H1 (cell line): ENCODE results near the gene COG3. TPM values are rescaled to one million over a fixed set of nuclear protein-coding genes. Genes with fewer than 3 reads are reported as not detected.

Experiments used
- CTCF ChIA-PET: fragments of 300-600 bp; sonication (Branson Sonifier 250); formaldehyde crosslinking; loops from one replicate; lab custom pipeline; 2021; ENCODE audit not compliant: partially characterized antibody; lab: Charles Lee
- POLR2A ChIA-PET: fragments of 300-600 bp; sonication (Branson Sonifier 250); formaldehyde crosslinking; loops from one replicate; lab custom pipeline; 2021; ENCODE audit warnings: inconsistent platforms; ENCODE audit not compliant: partially characterized antibody; lab: Charles Lee
- DNase-seq, 2 experiments: peaks; one replicate each; pipeline versions ENCODE4 v3.0.0 to v3.0.0-alpha.2; 2010 to 2022; ENCODE audit warnings: low spot score in 2 of 2, low read depth in 1 of 2, mixed read lengths in 1 of 2
- FAIRE-seq: peaks from 2 replicates; lab custom pipeline; 2011; peaks lifted over from hg19 to GRCh38; lab: Jason Lieb, UNC
- H2AFZ ChIP-seq: 2 replicates; pipeline ENCODE4 v1.8.1; 2012; ENCODE audit warnings: low read length, inconsistent platforms
- H2AK5ac ChIP-seq: 2 replicates; pipeline ENCODE4 v1.6.1; 2013; ENCODE audit warnings: low read depth, low read length
- H2BK120ac ChIP-seq: replicated peaks from 2 replicates; pipeline ENCODE3; 2013; ENCODE audit warnings: low read depth, low read length, inconsistent platforms
- H2BK12ac ChIP-seq: 2 replicates; pipeline ENCODE4 v1.6.1; 2013; ENCODE audit warnings: low read depth, low read length
- H2BK15ac ChIP-seq: 2 replicates; pipeline ENCODE4 v1.6.1; 2013; ENCODE audit warnings: low read length
- H2BK20ac ChIP-seq: 2 replicates; pipeline ENCODE4 v1.6.1; 2013; ENCODE audit warnings: low read length
- H2BK5ac ChIP-seq: 2 replicates; pipeline ENCODE4 v1.6.1; 2013; ENCODE audit warnings: low read depth, low read length
- H3K14ac ChIP-seq: 2 replicates; pipeline ENCODE4 v1.6.1; 2013; ENCODE audit warnings: inconsistent platforms; ENCODE audit not compliant: insufficient read length
- H3K18ac ChIP-seq: 2 replicates; pipeline ENCODE4 v1.6.1; 2013; ENCODE audit warnings: low read length; ENCODE audit errors: extremely low read depth
- H3K23ac ChIP-seq: 2 replicates; pipeline ENCODE4 v1.6.1; 2013; ENCODE audit warnings: inconsistent platforms; ENCODE audit not compliant: insufficient read length
- H3K23me2 ChIP-seq: 2 replicates; pipeline ENCODE4 v1.6.1; 2013; ENCODE audit warnings: low read depth, low read length
- H3K27ac ChIP-seq: 2 replicates; pipeline ENCODE4 v1.6.1; 2011; ENCODE audit warnings: low read depth, low read length, inconsistent platforms
- H3K27me3 ChIP-seq, 4 experiments: replicated peaks in 1 of 4; 1 replicate in 1 of 4; 2 replicates in 3 of 4; pipeline versions ENCODE4 v1.6.1 to v1.8.1; 2011 to 2013; ENCODE audit warnings: low read length in 3 of 4, mild to moderate bottlenecking in 3 of 4, inconsistent platforms in 2 of 4, mixed read lengths in 2 of 4, moderate library complexity in 1 of 4; ENCODE audit not compliant: control insufficient read depth in 3 of 4, insufficient read depth in 3 of 4; ENCODE audit errors: extremely low read depth in 1 of 4
- H3K36me3 ChIP-seq, 4 experiments: 2 replicates each; pipeline versions ENCODE4 v1.6.1 to v1.8.1; 2011 to 2013; ENCODE audit warnings: mild to moderate bottlenecking in 4 of 4, low read length in 3 of 4, moderate library complexity in 2 of 4, control low read depth in 1 of 4, inconsistent platforms in 1 of 4; ENCODE audit not compliant: insufficient read depth in 4 of 4, control insufficient read depth in 2 of 4
- H3K4ac ChIP-seq: replicated peaks from 2 replicates; pipeline ENCODE3; 2013; ENCODE audit warnings: low read length, low read depth, mixed read lengths, inconsistent platforms; ENCODE audit not compliant: insufficient read length
- H3K4me1 ChIP-seq, 4 experiments: replicated peaks in 1 of 4; 1 replicate in 1 of 4; 2 replicates in 3 of 4; pipeline versions ENCODE4 v1.6.1 to v1.8.1; 2011 to 2013; ENCODE audit warnings: low read length in 3 of 4, inconsistent platforms in 2 of 4, mixed read lengths in 1 of 4; ENCODE audit not compliant: insufficient read depth in 4 of 4, control insufficient read depth in 3 of 4
- H3K4me2 ChIP-seq, 2 experiments: 2 replicates each; pipeline versions ENCODE4 v1.6.1 to v1.8.1; 2011 to 2013; ENCODE audit warnings: low read depth in 2 of 2, low read length in 2 of 2, control low read depth in 1 of 2, inconsistent platforms in 1 of 2, mild to moderate bottlenecking in 1 of 2; ENCODE audit not compliant: insufficient read depth in 1 of 2
- H3K4me3 ChIP-seq, 4 experiments: fragments of 200-600, 300-600 bp in 1 of 4; sonication (generic), shearing (Covaris generic), sonication (Bioruptor Twin) in 1 of 4; 2 replicates each; pipeline versions ENCODE4 v1.5.1 to v1.8.1; 2011 to 2016; ENCODE audit warnings: low read length in 4 of 4, low read depth in 3 of 4, control low read depth in 2 of 4, inconsistent platforms in 2 of 4, mild to moderate bottlenecking in 2 of 4, mixed read lengths in 1 of 4, moderate library complexity in 1 of 4; ENCODE audit not compliant: insufficient read depth in 2 of 4; ENCODE audit errors: extremely low read depth in 1 of 4
- H3K56ac ChIP-seq: replicated peaks from 2 replicates; pipeline ENCODE3; 2013; ENCODE audit warnings: low read depth, mild to moderate bottlenecking, mixed read lengths, low read length, inconsistent platforms; ENCODE audit not compliant: insufficient read length
- H3K79me1 ChIP-seq: 2 replicates; pipeline ENCODE4 v1.6.1; 2013; ENCODE audit warnings: low read depth, low read length, control low read depth
- H3K79me2 ChIP-seq, 2 experiments: 2 replicates each; pipeline versions ENCODE4 v1.6.1 to v1.8.1; 2012 to 2013; ENCODE audit warnings: low read length in 2 of 2, mild to moderate bottlenecking in 2 of 2, inconsistent platforms in 1 of 2; ENCODE audit not compliant: insufficient read depth in 2 of 2, control insufficient read depth in 1 of 2
- H3K9ac ChIP-seq, 4 experiments: replicated peaks in 1 of 4; 1 replicate in 1 of 4; 2 replicates in 3 of 4; pipeline versions ENCODE4 v1.6.1 to v1.8.1; 2011 to 2013; ENCODE audit warnings: low read depth in 3 of 4, low read length in 3 of 4, control low read depth in 2 of 4, mild to moderate bottlenecking in 2 of 4, moderate library complexity in 2 of 4, inconsistent platforms in 1 of 4; ENCODE audit errors: extremely low read depth in 1 of 4
- H3K9me3 ChIP-seq, 2 experiments: 2 replicates each; pipeline versions ENCODE4 v1.6.1 to v1.8.1; 2012 to 2013; ENCODE audit warnings: mild to moderate bottlenecking in 2 of 2, moderate library complexity in 2 of 2, control low read depth in 1 of 2, inconsistent platforms in 1 of 2, low read depth in 1 of 2, low read length in 1 of 2, mixed read lengths in 1 of 2; ENCODE audit not compliant: insufficient read depth in 2 of 2
- H4K20me1 ChIP-seq, 2 experiments: replicated peaks in 1 of 2; 2 replicates each; pipeline versions ENCODE3 to v1.8.1; 2011 to 2013; ENCODE audit warnings: inconsistent platforms in 2 of 2, low read length in 2 of 2, mild to moderate bottlenecking in 1 of 2; ENCODE audit not compliant: insufficient read depth in 2 of 2, control insufficient read depth in 1 of 2
- H4K5ac ChIP-seq: 2 replicates; pipeline ENCODE4 v1.6.1; 2013; ENCODE audit warnings: low read length, low read depth, mixed read lengths, inconsistent platforms; ENCODE audit not compliant: insufficient read length
- H4K8ac ChIP-seq: 2 replicates; pipeline ENCODE4 v1.8.0; 2013; ENCODE audit warnings: mild to moderate bottlenecking, moderate library complexity, low read length, inconsistent platforms; ENCODE audit not compliant: insufficient read depth; ENCODE audit errors: extremely low read depth
- H4K91ac ChIP-seq: replicated peaks from 2 replicates; pipeline ENCODE3; 2013; ENCODE audit warnings: low read length, mixed read lengths, inconsistent platforms; ENCODE audit not compliant: insufficient read length
- ASH2L ChIP-seq: fragments of 200-600, 300-600 bp; sonication (generic); IDR thresholded peaks from one replicate; pipeline ENCODE4 v1.7.1; 2017; ENCODE audit warnings: low read length
- BRCA1 ChIP-seq: IDR thresholded peaks from 2 replicates; pipeline ENCODE4 v1.6.1; 2012; ENCODE audit warnings: low read depth, low read length, improper control_type of control experiment
- CHD2 ChIP-seq: IDR thresholded peaks from 2 replicates; pipeline ENCODE4 v1.6.1; 2012; ENCODE audit warnings: low read length, improper control_type of control experiment
- HDAC2 ChIP-seq, 2 experiments: fragments of 300-600 bp in 1 of 2; sonication (generic) in 1 of 2; IDR thresholded peaks; 2 replicates each; pipeline ENCODE4 v1.6.1; 2011 to 2012; ENCODE audit warnings: low read depth in 2 of 2, low read length in 2 of 2, mild to moderate bottlenecking in 2 of 2, moderate library complexity in 2 of 2, borderline replicate concordance in 1 of 2, inconsistent platforms in 1 of 2
- HDAC6 ChIP-seq: IDR thresholded peaks from one replicate; pipeline ENCODE4 v1.7.1; 2012; ENCODE audit warnings: low read depth, mild to moderate bottlenecking, inconsistent platforms, low read length, moderate library complexity
- MAFK ChIP-seq: IDR thresholded peaks from 2 replicates; pipeline ENCODE4 v1.6.1; 2012; ENCODE audit warnings: low read depth, mild to moderate bottlenecking, improper control_type of control experiment, low read length
- NRF1 ChIP-seq: IDR thresholded peaks from 2 replicates; pipeline ENCODE4 v1.6.1; 2011; ENCODE audit warnings: mild to moderate bottlenecking, low read depth, low read length, improper control_type of control experiment
- POU5F1 ChIP-seq: IDR thresholded peaks from 2 replicates; pipeline ENCODE4 v1.6.1; 2011; ENCODE audit warnings: low read depth, mild to moderate bottlenecking, low read length, moderate library complexity
- RFX5 ChIP-seq: IDR thresholded peaks from 2 replicates; pipeline ENCODE4 v1.6.1; 2011; ENCODE audit warnings: low read depth, low read length, improper control_type of control experiment, borderline replicate concordance
- RNF2 ChIP-seq: fragments of 200-900, 300-1000 bp; sonication (generic); IDR thresholded peaks from 2 replicates; pipeline ENCODE4 v1.7.1; 2016; ENCODE audit warnings: borderline replicate concordance, low read depth, mild to moderate bottlenecking, antibody characterized with exemption, low read length; ENCODE audit not compliant: poor library complexity, severe bottlenecking; ENCODE audit errors: missing control alignments
- SRF ChIP-seq: IDR thresholded peaks from 2 replicates; pipeline ENCODE4 v1.6.1; 2011; ENCODE audit warnings: mild to moderate bottlenecking, low read depth, low read length, moderate library complexity
- TAF7 ChIP-seq: optimal IDR thresholded peaks from 2 replicates; pipeline ENCODE3; 2011; ENCODE audit warnings: low read depth, mild to moderate bottlenecking, inconsistent platforms, low read length, moderate library complexity, borderline replicate concordance
- TBP ChIP-seq: IDR thresholded peaks from 2 replicates; pipeline ENCODE4 v1.6.1; 2011; ENCODE audit warnings: low read depth, low read length, improper control_type of control experiment
- WGBS, 2 experiments: shearing (Covaris generic) in 1 of 2; methylation state at CpG; one replicate each; pipeline versions ENCODE4 v1.1.6 to v1.1.7; 2013 to 2015; ENCODE audit warnings: low lambda C conversion rate in 2 of 2, mixed read lengths in 2 of 2, inconsistent platforms in 1 of 2, low coverage in 1 of 2, missing lambda C conversion rate in 1 of 2; ENCODE audit not compliant: insufficient replicate concordance in 2 of 2, insufficient coverage in 1 of 2, insufficient read length in 1 of 2; ENCODE audit errors: extremely low coverage in 1 of 2, missing lambda C conversion rate in 1 of 2; 5-methylcytosine and 5-hydroxymethylcytosine counted together
- polyA plus RNA-seq, 7 experiments: library from polyadenylated mRNA; depleted of rRNA in 3 of 7; stranded (reverse) in 5 of 7; unstranded in 2 of 7; fragments of >200 nt in 5 of 7; fragments of 200-250 nt in 2 of 7; gene quantifications; 1 replicate in 5 of 7; 2 replicates in 1 of 7; 4 replicates in 1 of 7; pipeline versions ENCODE4 v1.2.1 to v1.2.3, GENCODE V29; 2011 to 2013; ENCODE audit warnings: missing spikeins in 2 of 7, mixed read lengths in 2 of 7
- total RNA-seq: library from RNA; stranded (reverse); fragmentation: NEBNext Ultra II Directional; extraction: Animal tissue kit (Norgen Biotek cat#: 25700); gene quantifications from 2 replicates; pipeline ENCODE4 v1.2.1, GENCODE V29; 2021

The COG3 gene
- total and polyA plus RNA-seq, 2 of the 8 experiments (the other 6 are each of a cell fraction or from before 2014, with no cell fraction given): 12.7 to 13.5 TPM

- H3K9me3 ChIP-seq: no peaks in the 10 kb centered on the region
- no peak overlapping the region for H4K5ac ChIP-seq
- H3K56ac ChIP-seq: no peak overlapping the region
- H3K23me2 ChIP-seq: no peaks in the 10 kb centered on the region
- no peaks in the 10 kb centered on the region for H3K4me1 ChIP-seq
- H3K27me3 ChIP-seq: no peaks in the 10 kb centered on the region; a peak in 2 of 7 replicates
- no peak overlapping the region for H4K8ac ChIP-seq
- H2BK120ac ChIP-seq: no peak overlapping the region
- H2BK5ac ChIP-seq: no peak overlapping the region
- no peak overlapping the region for H3K4me2 ChIP-seq
- no peak for DNase-seq
- WGBS, 2 experiments: 95% methylated on average over 4 of the region's 4 CpGs; no CpG with 5 or more reads in 1 of the 2 experiments
- no peaks in the 10 kb centered on the region for H3K79me2 ChIP-seq
- ChIA-PET POLR2A (no interaction called here), CTCF (interaction anchor here (1.0 kb wide), 1 partner anchor 88 kb away, joined by 3 read pairs; no protein-coding TSS in a partner anchor)
- H2BK15ac ChIP-seq: no peak overlapping the region
- H3K27ac ChIP-seq: no peak overlapping the region
- H3K9ac ChIP-seq: no peak overlapping the region
- no peak overlapping the region for H3K18ac ChIP-seq
- no peak overlapping the region for H2AK5ac ChIP-seq
- no peak overlapping the region for H3K23ac ChIP-seq
- no peaks in the 10 kb centered on the region for H3K79me1 ChIP-seq
- no peak overlapping the region for H2BK12ac ChIP-seq
- H4K20me1 ChIP-seq: peaks cover 0 to 2% of the 10 kb centered on the region in 2 experiments
- H3K4ac ChIP-seq: no peak overlapping the region
- H3K36me3 ChIP-seq: peaks cover 8 to 49% (median 31%) of the 10 kb centered on the region in 4 experiments; a peak in 7 of 8 replicates
- no peak overlapping the region for H4K91ac ChIP-seq
- no peak for FAIRE-seq
- H2BK20ac ChIP-seq: no peak overlapping the region
- H3K14ac ChIP-seq: no peak overlapping the region
- H3K4me3 ChIP-seq: no peak overlapping the region
- no peak overlapping the region for H2AFZ ChIP-seq
- TF ChIP-seq HDAC6: no peak
- TF ChIP-seq MAFK: no peak
- TF ChIP-seq TAF7: no peak
- no peak for TF ChIP-seq RNF2
- TF ChIP-seq NRF1: no peak
- TF ChIP-seq BRCA1: no peak
- TF ChIP-seq CHD2: no peak
- no peak for TF ChIP-seq HDAC2 (IDR thresholded peaks at IDR 0.05; ENCODE audit: borderline replicate concordance in 1 of 2, low read depth in 2 of 2, low read length in 2 of 2)
- TF ChIP-seq ASH2L: no peak
- TF ChIP-seq TBP: no peak
- TF ChIP-seq POU5F1: no peak
- TF ChIP-seq RFX5: no peak
- no peak for TF ChIP-seq SRF
These were observed 54.8 kb downstream of the COG3 start for GRCh38 chr13:45519493-45519892.
